Ovary (tissue), 9 donors: Measurements from ENCODE around the gene BCL2L15. TPM values are rescaled to one million over a fixed set of nuclear protein-coding genes. Genes with fewer than 3 reads are reported as not detected.

Source experiments
- DNase-seq, 5 donors: peaks; one replicate each; pipeline ENCODE4 v3.0.0-alpha.2; 2019 to 2020
- H3K27ac ChIP-seq, 2 donors: fragments of 200-600 bp; one replicate each; pipeline versions ENCODE4 v1.5.1 to v1.8.0; 2019 to 2022
- H3K27me3 ChIP-seq: fragments of 200-600 bp; one replicate; pipeline ENCODE4 v1.8.0; 2022
- H3K36me3 ChIP-seq: fragments of 200-600 bp; sonication (generic); one replicate; pipeline ENCODE4 v1.5.1; 2019
- H3K4me1 ChIP-seq: one replicate; pipeline ENCODE4 v1.8.1; 2013; ENCODE audit warnings: mild to moderate bottlenecking, moderate library complexity; ENCODE audit not compliant: insufficient read depth
- H3K4me3 ChIP-seq: fragments of 200-600 bp; sonication (generic); one replicate; pipeline ENCODE4 v1.5.1; 2017
- H3K9me3 ChIP-seq, 2 donors: fragments of 200-600 bp in 1 of 2; sonication (generic) in 1 of 2; one replicate each; pipeline versions ENCODE4 v1.5.1 to v1.8.1; 2013 to 2019; ENCODE audit warnings: mild to moderate bottlenecking in 1 of 2, moderate library complexity in 1 of 2
- EP300 ChIP-seq: sonication (generic); formaldehyde crosslinking; IDR thresholded peaks from one replicate; pipeline ENCODE4 v1.6.1; 2017; ENCODE audit warnings: antibody characterized with exemption
- POLR2A ChIP-seq: fragments of 450-650 bp; IDR thresholded peaks from one replicate; pipeline ENCODE4 v1.6.1; 2017; ENCODE audit warnings: antibody characterized with exemption, mild to moderate bottlenecking, moderate library complexity
- WGBS, 3 donors: extraction: QIAGEN DNeasy Blood & Tissue Kit in 1 of 3; methylation state at CpG; one replicate each; pipeline versions ENCODE4 v1.1.5 to v1.1.7; 2013 to 2017; 5-methylcytosine and 5-hydroxymethylcytosine counted together
- intact Hi-C, 4 donors: fragments of 100-400 bp; cut with DNase I; formaldehyde crosslinking; loops; one replicate each; pipeline versions ENCODE4 v1.11.0 to v1.15.1; 2022 to 2023
- polyA plus RNA-seq, 2 donors: library from polyadenylated mRNA; stranded (reverse); fragments of 200-250 nt in 1 of 2; fragments of 350-450 nt in 1 of 2; fragmentation: Illumina TruSeq in 1 of 2; extraction: RNeasy Lipid Tissue Mini Kit (QIAGEN cat#74804) in 1 of 2; gene quantifications; one replicate each; pipeline ENCODE4 v1.2.3, GENCODE V29; 2013 to 2014
- total RNA-seq, 7 donors: library from RNA; depleted of rRNA in 2 of 7; stranded (reverse); fragments of >200 nt in 2 of 7; fragmentation: NEBNext Ultra II Directional in 3 of 7; extraction: Animal tissue kit (Norgen Biotek cat#: 25700) in 3 of 7; gene quantifications; one replicate each; pipeline versions ENCODE4 v1.1.0 to v1.2.4, GENCODE V29; 2016 to 2023
- TF ChIP-seq, protein P1 (sequence below), 3 donors: fragments of 450-650 bp in 2 of 3; fragments of 200-600 bp in 1 of 3; IDR thresholded peaks; one replicate each; pipeline versions ENCODE4 v1.5.1 to v1.8.0; 2016 to 2022; ENCODE audit warnings: antibody characterized with exemption in 3 of 3, mild to moderate bottlenecking in 1 of 3
- donor health status: DM: no; HTN: no; CAD: no; lungs with moderate emphysema.
- donor health status: DM: no; HTN: no; CAD: no.
- donor health status: Bipolar disorder and iron deficiency.
- donor health status: DM: yes; HTN: yes; CAD: no.
- donor health status: DM: no; HTN: no; CAD: no.
- donor health status: DM: yes; HTN: yes; CAD: no.

Gene BCL2L15
- total and polyA plus RNA-seq, 9 donors, result 0.18 to 6.7 (median 0.68) TPM

DNA sequence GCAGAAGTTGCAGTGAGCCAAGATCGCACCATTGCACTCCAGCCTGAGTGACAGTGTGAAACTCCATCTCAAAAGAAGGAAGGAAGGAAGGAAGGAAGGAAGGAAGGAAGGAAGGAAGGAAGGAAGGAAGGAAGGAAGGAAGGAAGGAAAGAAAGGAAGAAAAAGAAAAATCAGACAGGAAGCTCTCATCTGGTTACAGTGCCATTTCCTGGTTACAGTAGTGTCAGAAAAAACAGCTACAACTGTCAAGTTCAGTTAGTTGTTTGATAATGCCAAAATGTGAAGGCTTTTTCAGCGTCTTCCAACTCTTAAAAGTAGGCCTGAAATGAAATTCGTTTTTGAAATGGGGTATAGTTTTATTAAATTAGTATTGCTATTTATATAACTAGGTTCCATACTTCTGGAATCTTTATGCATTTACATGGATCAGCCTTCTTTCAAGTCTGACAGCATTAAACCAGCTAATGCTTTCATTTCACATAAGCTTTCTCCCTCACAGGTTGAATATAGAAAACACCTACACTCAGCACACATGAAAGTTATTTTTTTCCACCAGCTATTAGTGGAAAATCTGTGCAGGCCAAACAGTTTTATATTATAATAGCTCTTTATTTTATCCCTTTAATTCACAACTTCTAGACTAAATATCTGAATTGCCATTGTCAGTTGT, 37.1 kb downstream of the BCL2L15 start:
- H3K27me3 ChIP-seq, result no peaks in the 10 kb centered on the region
- no peak overlapping the region for H3K27ac ChIP-seq
- no peaks in the 10 kb centered on the region for H3K9me3 ChIP-seq
- intact Hi-C loops, result no loop called here
- H3K4me3 ChIP-seq, result no peak overlapping the region
- no peak for TF ChIP-seq POLR2A
- no peak for TF ChIP-seq EP300
- TF ChIP-seq, protein P1, sequence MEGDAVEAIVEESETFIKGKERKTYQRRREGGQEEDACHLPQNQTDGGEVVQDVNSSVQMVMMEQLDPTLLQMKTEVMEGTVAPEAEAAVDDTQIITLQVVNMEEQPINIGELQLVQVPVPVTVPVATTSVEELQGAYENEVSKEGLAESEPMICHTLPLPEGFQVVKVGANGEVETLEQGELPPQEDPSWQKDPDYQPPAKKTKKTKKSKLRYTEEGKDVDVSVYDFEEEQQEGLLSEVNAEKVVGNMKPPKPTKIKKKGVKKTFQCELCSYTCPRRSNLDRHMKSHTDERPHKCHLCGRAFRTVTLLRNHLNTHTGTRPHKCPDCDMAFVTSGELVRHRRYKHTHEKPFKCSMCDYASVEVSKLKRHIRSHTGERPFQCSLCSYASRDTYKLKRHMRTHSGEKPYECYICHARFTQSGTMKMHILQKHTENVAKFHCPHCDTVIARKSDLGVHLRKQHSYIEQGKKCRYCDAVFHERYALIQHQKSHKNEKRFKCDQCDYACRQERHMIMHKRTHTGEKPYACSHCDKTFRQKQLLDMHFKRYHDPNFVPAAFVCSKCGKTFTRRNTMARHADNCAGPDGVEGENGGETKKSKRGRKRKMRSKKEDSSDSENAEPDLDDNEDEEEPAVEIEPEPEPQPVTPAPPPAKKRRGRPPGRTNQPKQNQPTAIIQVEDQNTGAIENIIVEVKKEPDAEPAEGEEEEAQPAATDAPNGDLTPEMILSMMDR (IDR thresholded peaks at IDR 0.05), result no peak
- no peaks in the 10 kb centered on the region for H3K36me3 ChIP-seq
- H3K4me1 ChIP-seq, result no peaks in the 10 kb centered on the region
- WGBS, 3 donors, result 81 to 87% (median 85%) methylated on average over 3 of the region's 3 CpGs
- no peak for DNase-seq

DNA sequence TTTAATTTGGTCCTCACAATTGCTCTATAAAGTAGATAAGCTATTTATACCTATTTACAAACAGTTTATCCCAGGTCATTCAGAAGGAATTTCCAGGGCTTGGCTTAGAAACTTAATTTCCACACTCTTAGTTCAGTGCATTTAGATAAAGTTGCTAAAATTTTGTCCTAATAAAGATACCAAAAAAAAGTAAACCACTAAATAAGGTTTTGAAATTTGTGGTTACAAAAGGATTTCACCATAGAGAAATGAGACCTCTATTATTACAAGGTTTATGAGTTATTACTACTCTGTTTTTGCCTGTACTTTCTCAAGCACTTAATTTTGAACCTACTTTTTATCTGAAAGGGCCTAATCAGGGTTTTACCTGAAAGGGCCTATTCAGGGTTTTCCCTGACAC, 38.3 kb downstream of the BCL2L15 start:
- TF ChIP-seq EP300, result no peak
- TF ChIP-seq POLR2A, result no peak
- TF ChIP-seq, protein P1 (IDR thresholded peaks at IDR 0.05), result no peak
- H3K36me3 ChIP-seq, result no peaks in the 10 kb centered on the region
- intact Hi-C loops, result loop anchor here in 1 of 4 donors (10.0 kb wide), 1 partner anchor 46 kb away; no protein-coding TSS in a partner anchor

DNA sequence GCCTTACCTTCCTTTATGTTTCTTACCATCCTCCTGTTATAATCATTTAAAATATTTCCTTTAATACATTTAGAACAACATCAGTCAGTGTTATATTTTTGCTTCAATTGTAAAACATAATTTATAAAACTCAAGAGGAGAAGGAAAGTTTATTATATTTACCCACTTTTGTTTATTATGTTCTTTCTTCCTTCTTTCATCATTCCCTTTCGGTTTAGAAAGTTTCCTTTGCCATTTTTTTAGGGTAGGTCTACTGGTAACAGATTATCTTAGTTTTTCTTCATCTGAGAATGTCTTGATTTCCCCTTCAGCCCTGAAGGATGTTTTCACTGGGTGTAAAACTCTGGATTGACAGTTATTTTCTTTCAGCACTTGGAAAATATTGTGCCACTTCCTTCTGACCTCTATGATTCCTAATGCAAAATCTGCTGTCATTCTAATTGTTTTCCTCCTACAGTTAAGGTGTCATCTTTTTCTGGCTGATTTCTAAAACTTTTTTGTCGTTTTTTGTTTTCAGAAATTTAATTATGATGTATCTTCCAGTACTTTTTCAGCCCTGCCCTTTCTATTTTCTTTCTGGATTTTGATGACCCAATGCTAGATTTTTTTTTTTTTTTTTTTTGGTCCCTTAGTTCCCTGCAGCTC, 40.9 kb downstream of the BCL2L15 start:
- WGBS, 3 donors, result 70 to 80% (median 70%) methylated on average over 2 of the region's 2 CpGs
- TF ChIP-seq, protein P1 (IDR thresholded peaks at IDR 0.05), result no peak
- no peak for TF ChIP-seq POLR2A
- TF ChIP-seq EP300, result no peak
- intact Hi-C loops, result loop anchor here in 1 of 4 donors (10.0 kb wide), 1 partner anchor 48 kb away; no protein-coding TSS in a partner anchor
- no peaks in the 10 kb centered on the region for H3K27me3 ChIP-seq
- no peak for DNase-seq
- no peak overlapping the region for H3K4me3 ChIP-seq
- H3K36me3 ChIP-seq, result no peaks in the 10 kb centered on the region
- H3K4me1 ChIP-seq, result no peaks in the 10 kb centered on the region
- H3K27ac ChIP-seq, result no peak overlapping the region
- no peaks in the 10 kb centered on the region for H3K9me3 ChIP-seq

More for the DNA sequence above, 38.3 kb downstream of the BCL2L15 start:
- Histone ChIP-seq H3K9me3 (no peaks in the 10 kb centered on the region), H3K4me1 (no peaks in the 10 kb centered on the region), H3K4me3 (no peak overlapping the region), H3K27me3 (no peaks in the 10 kb centered on the region), H3K27ac (no peak overlapping the region)
- no peak for DNase-seq

DNA sequence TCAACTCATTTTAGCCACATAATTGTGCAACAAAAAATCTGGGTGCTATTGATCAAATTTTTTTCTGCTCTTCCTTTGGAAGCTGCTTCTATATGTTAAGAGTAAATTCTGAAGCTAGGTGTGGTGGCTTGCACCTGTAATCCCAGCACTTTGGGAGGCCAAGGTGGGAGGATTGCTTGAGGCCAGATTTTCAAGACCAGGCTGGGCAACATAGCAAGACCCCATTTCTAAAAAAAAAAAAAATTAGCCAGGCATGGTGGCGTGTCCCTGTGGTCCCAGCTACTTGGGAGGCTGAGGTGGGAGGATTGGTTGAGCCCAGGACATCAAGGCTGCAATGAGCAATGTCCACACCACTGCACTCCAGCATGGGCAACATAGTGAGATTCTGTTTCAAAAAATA, 50.8 kb downstream of the BCL2L15 start:
- 100% methylated on average over 1 of the region's 1 CpG for WGBS, 3 donors
- Histone ChIP-seq H3K27ac (no peak overlapping the region), H3K9me3 (no peaks in the 10 kb centered on the region), H3K36me3 (no peaks in the 10 kb centered on the region), H3K4me1 (no peaks in the 10 kb centered on the region), H3K27me3 (no peaks in the 10 kb centered on the region), H3K4me3 (no peak overlapping the region)
- no peak for TF ChIP-seq POLR2A
- TF ChIP-seq EP300, result no peak
- TF ChIP-seq, protein P1 (IDR thresholded peaks at IDR 0.05), result no peak
- intact Hi-C loops, result loop anchor here in 3 of 4 donors (5.0 to 10.0 kb wide), 3 partner anchors 138 to 448 kb away; partner anchors contain the start of gene OLFML3 (in 1 of the 3)
- DNase-seq, result no peak
